Measurements from ENCODE around the gene WWOX.

The WWOX gene

DNA sequence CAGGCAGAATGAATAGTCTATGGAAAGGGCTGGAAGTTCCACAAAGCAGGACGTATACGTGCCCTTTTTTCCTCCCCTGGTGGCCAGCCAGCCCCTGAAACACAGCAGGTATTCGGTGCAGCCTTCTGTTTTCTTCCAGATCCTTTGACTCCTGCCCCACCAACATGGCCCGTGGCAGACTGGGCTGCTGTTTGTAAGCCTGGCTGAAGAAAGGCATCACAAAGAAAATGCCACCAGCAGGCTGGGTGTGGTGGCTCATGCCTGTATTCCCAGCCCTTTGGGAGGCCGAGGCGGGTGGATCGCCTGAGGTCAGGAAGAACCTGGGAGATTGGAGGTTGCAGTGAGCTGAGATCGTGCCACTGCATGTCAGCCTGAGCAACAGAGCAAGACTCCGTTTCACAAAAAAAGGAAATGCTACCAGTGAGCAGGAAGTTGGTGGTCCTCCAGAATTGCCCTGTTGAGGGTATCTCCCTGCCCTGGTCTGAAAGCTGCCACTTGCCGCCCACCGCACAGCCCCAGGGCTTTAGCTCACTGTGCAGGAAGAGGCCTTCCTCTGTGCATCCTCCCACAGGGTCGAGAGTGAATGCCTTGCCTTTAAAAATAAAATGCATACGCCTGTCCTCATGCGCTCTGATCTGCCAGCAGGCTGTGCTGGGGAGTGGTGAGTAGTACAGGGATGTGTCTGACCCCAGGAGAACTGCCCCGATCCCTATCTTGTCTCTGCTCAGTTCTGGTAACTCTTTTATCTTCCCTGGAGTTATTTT, 913.4 kb downstream of the WWOX start:
- TF ChIP-seq ZC3H10 (CRISPR knock-in tag; IDR thresholded peaks at IDR 0.05) (no peak), CSDC2 (CRISPR knock-in tag; IDR thresholded peaks at IDR 0.05) (no peak), RARB (CRISPR knock-in tag; IDR thresholded peaks at IDR 0.05) (no peak), GLIS3 (CRISPR knock-in tag; IDR thresholded peaks at IDR 0.05) (no peak), ZFP3 (CRISPR knock-in tag; IDR thresholded peaks at IDR 0.05) (no peak), TCF4 (CRISPR knock-in tag; IDR thresholded peaks at IDR 0.05; ENCODE audit: borderline replicate concordance) (no peak), ZNF70 (CRISPR knock-in tag; IDR thresholded peaks at IDR 0.05) (no peak), ISL1 (CRISPR knock-in tag; IDR thresholded peaks at IDR 0.05) (no peak), ZNF565 (CRISPR knock-in tag; conservative IDR thresholded peaks at IDR 0.05; ENCODE audit: low read depth) (no peak), BACH2 (CRISPR knock-in tag; IDR thresholded peaks at IDR 0.05; ENCODE audit: borderline replicate concordance) (no peak), ZNF8 (CRISPR knock-in tag; IDR thresholded peaks at IDR 0.05) (no peak)
- TF ChIP-seq, protein P1, sequence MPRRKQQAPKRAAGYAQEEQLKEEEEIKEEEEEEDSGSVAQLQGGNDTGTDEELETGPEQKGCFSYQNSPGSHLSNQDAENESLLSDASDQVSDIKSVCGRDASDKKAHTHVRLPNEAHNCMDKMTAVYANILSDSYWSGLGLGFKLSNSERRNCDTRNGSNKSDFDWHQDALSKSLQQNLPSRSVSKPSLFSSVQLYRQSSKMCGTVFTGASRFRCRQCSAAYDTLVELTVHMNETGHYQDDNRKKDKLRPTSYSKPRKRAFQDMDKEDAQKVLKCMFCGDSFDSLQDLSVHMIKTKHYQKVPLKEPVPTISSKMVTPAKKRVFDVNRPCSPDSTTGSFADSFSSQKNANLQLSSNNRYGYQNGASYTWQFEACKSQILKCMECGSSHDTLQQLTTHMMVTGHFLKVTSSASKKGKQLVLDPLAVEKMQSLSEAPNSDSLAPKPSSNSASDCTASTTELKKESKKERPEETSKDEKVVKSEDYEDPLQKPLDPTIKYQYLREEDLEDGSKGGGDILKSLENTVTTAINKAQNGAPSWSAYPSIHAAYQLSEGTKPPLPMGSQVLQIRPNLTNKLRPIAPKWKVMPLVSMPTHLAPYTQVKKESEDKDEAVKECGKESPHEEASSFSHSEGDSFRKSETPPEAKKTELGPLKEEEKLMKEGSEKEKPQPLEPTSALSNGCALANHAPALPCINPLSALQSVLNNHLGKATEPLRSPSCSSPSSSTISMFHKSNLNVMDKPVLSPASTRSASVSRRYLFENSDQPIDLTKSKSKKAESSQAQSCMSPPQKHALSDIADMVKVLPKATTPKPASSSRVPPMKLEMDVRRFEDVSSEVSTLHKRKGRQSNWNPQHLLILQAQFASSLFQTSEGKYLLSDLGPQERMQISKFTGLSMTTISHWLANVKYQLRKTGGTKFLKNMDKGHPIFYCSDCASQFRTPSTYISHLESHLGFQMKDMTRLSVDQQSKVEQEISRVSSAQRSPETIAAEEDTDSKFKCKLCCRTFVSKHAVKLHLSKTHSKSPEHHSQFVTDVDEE (CRISPR knock-in tag; IDR thresholded peaks at IDR 0.05): no peak
- TF ChIP-seq, protein P2, sequence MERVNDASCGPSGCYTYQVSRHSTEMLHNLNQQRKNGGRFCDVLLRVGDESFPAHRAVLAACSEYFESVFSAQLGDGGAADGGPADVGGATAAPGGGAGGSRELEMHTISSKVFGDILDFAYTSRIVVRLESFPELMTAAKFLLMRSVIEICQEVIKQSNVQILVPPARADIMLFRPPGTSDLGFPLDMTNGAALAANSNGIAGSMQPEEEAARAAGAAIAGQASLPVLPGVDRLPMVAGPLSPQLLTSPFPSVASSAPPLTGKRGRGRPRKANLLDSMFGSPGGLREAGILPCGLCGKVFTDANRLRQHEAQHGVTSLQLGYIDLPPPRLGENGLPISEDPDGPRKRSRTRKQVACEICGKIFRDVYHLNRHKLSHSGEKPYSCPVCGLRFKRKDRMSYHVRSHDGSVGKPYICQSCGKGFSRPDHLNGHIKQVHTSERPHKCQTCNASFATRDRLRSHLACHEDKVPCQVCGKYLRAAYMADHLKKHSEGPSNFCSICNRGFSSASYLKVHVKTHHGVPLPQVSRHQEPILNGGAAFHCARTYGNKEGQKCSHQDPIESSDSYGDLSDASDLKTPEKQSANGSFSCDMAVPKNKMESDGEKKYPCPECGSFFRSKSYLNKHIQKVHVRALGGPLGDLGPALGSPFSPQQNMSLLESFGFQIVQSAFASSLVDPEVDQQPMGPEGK (CRISPR knock-in tag; IDR thresholded peaks at IDR 0.05; ENCODE audit: borderline replicate concordance): no peak
- TF ChIP-seq, protein P3, sequence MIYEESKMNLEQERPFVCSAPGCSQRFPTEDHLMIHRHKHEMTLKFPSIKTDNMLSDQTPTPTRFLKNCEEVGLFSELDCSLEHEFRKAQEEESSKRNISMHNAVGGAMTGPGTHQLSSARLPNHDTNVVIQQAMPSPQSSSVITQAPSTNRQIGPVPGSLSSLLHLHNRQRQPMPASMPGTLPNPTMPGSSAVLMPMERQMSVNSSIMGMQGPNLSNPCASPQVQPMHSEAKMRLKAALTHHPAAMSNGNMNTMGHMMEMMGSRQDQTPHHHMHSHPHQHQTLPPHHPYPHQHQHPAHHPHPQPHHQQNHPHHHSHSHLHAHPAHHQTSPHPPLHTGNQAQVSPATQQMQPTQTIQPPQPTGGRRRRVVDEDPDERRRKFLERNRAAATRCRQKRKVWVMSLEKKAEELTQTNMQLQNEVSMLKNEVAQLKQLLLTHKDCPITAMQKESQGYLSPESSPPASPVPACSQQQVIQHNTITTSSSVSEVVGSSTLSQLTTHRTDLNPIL (CRISPR knock-in tag; IDR thresholded peaks at IDR 0.05; ENCODE audit: low read depth): no peak
- no peak for ATAC-seq

DNA sequence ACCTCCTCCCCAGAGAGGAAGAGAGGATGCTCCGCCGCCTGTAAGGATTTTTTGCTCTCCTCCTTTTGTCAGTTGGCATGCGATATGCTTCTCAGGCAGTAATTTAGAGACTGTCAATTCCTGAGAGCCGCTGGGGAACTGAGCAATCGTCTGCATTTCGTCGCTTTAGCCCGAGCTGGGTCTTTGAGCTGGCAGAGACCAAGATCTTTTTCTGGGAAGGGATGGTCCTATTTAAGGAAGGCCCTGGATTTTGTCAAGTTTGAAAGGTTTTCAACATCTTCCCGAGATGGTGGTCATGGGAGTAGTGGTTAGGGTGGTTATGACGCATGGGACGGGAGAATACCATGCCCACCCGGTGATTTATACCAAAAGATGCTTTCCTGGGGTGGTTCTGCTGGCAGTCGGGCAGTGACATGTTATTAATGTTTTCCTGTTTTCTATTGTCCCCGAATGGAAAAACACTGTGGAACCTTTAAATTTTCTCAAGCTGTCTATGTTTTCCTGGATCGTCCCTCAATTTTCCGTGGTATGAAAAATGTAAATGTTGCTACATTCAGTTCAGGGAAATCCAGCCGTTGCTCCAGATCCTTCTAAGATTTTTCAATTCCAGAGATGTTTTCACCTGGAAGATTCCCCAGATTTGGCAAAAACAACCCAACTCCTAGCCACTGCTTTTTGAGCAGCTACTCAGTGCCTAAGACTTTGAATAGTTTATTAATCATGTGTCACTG, 914.6 kb downstream of the WWOX start:
- no peak for ATAC-seq
- TF ChIP-seq ZC3H10 (CRISPR knock-in tag; IDR thresholded peaks at IDR 0.05): no peak
- TF ChIP-seq ARNTL (CRISPR knock-in tag; IDR thresholded peaks at IDR 0.05; ENCODE audit: borderline replicate concordance, low read depth): no peak
- TF ChIP-seq ZNF565 (CRISPR knock-in tag; conservative IDR thresholded peaks at IDR 0.05; ENCODE audit: low read depth): no peak
- TF ChIP-seq TOX (CRISPR knock-in tag; IDR thresholded peaks at IDR 0.05; ENCODE audit: borderline replicate concordance): no peak
- TF ChIP-seq, protein P3 (CRISPR knock-in tag; IDR thresholded peaks at IDR 0.05; ENCODE audit: low read depth): no peak
- no peak for TF ChIP-seq ZNF8 (CRISPR knock-in tag; IDR thresholded peaks at IDR 0.05)
- no peak for TF ChIP-seq ISL1 (CRISPR knock-in tag; IDR thresholded peaks at IDR 0.05)
- TF ChIP-seq GLIS3 (CRISPR knock-in tag; IDR thresholded peaks at IDR 0.05): no peak
- no peak for TF ChIP-seq ESRRG (CRISPR knock-in tag; IDR thresholded peaks at IDR 0.05)
- TF ChIP-seq RARB (CRISPR knock-in tag; IDR thresholded peaks at IDR 0.05): no peak
- TF ChIP-seq ZNF70 (CRISPR knock-in tag; IDR thresholded peaks at IDR 0.05): no peak
- TF ChIP-seq PPARA (CRISPR knock-in tag; IDR thresholded peaks at IDR 0.05; ENCODE audit: borderline replicate concordance): no peak
- TF ChIP-seq, protein P4, sequence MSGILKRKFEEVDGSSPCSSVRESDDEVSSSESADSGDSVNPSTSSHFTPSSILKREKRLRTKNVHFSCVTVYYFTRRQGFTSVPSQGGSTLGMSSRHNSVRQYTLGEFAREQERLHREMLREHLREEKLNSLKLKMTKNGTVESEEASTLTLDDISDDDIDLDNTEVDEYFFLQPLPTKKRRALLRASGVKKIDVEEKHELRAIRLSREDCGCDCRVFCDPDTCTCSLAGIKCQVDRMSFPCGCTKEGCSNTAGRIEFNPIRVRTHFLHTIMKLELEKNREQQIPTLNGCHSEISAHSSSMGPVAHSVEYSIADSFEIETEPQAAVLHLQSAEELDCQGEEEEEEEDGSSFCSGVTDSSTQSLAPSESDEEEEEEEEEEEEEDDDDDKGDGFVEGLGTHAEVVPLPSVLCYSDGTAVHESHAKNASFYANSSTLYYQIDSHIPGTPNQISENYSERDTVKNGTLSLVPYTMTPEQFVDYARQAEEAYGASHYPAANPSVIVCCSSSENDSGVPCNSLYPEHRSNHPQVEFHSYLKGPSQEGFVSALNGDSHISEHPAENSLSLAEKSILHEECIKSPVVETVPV (CRISPR knock-in tag; IDR thresholded peaks at IDR 0.05): no peak
- no peak for TF ChIP-seq TCF4 (CRISPR knock-in tag; IDR thresholded peaks at IDR 0.05; ENCODE audit: borderline replicate concordance)
- no peak for TF ChIP-seq ZFP3 (CRISPR knock-in tag; IDR thresholded peaks at IDR 0.05)
- TF ChIP-seq, protein P2 (CRISPR knock-in tag; IDR thresholded peaks at IDR 0.05; ENCODE audit: borderline replicate concordance): no peak
- no peak for TF ChIP-seq SNAI2 (CRISPR knock-in tag; IDR thresholded peaks at IDR 0.05)
- TF ChIP-seq BACH2 (CRISPR knock-in tag; IDR thresholded peaks at IDR 0.05; ENCODE audit: borderline replicate concordance): no peak

All from SK-N-SH treated with all-trans-retinoic acid at 6 μM for 48 hours (cell line).